GM12873 (cell line): ENCODE data around the gene NCBP3.

Source experiments
- CTCF ChIP-seq: IDR thresholded peaks from 2 replicates; pipeline ENCODE4 v1.5.1; 2012; ENCODE audit warnings: low read depth, mild to moderate bottlenecking, moderate library complexity, low read length, control low read depth; ENCODE audit not compliant: insufficient read depth; ENCODE audit errors: missing control alignments

The NCBP3 gene

GRCh38 chr17:3843935-3844516, 2.0 kb downstream of the NCBP3 start:
- TF ChIP-seq CTCF: peak; percentile 77

GRCh38 chr17:3838206-3838605, 7.8 kb downstream of the NCBP3 start:
- TF ChIP-seq CTCF: no peak

- no peak for TF ChIP-seq CTCF
These were observed 9.5 kb downstream of the NCBP3 start for GRCh38 chr17:3836551-3836950.

- no peak for TF ChIP-seq CTCF
These were observed 10.4 kb downstream of the NCBP3 start for GRCh38 chr17:3835410-3836229.

- no peak for TF ChIP-seq CTCF
These were observed 11.2 kb downstream of the NCBP3 start for GRCh38 chr17:3834811-3835210.

GRCh38 chr17:3828852-3829232, 17.2 kb downstream of the NCBP3 start:
- TF ChIP-seq CTCF: no peak

- no peak for TF ChIP-seq CTCF
These were observed 17.7 kb downstream of the NCBP3 start for GRCh38 chr17:3828151-3828851.
